Measurements from ENCODE around the gene AP3D1. TPM values are rescaled to one million over a fixed set of nuclear protein-coding genes. Genes with fewer than 3 reads are reported as not detected.

Gene AP3D1
- total and polyA plus RNA-seq, 9 of the 15 experiments (the other 6 are each of a cell fraction or from before 2014, with no cell fraction given) = 1.2 to 86.1 (median 35.9) TPM

- TF ChIP-seq E2F6 (IDR thresholded peaks at IDR 0.05; ENCODE audit: borderline replicate concordance in 1 of 2, extremely low read depth in 1 of 2, insufficient read depth in 1 of 2, insufficient read length in 1 of 2, low read depth in 1 of 2, low read length in 1 of 2, poor library complexity in 1 of 2, severe bottlenecking in 1 of 2) (peak; percentile 52 to 58), FOS (IDR thresholded peaks at IDR 0.05; ENCODE audit: extremely low read depth, insufficient read length) (peak; percentile 38), HNRNPK (IDR thresholded peaks at IDR 0.05; ENCODE audit: low read depth, low read length, poor library complexity, severe bottlenecking) (no peak), CAMTA2 (CRISPR knock-in tag; conservative IDR thresholded peaks at IDR 0.05) (peak; percentile 36; the same call in 1 of the 2 replicates), ELF4 (CRISPR knock-in tag; IDR thresholded peaks at IDR 0.05) (no peak; the same call in 1 of the 2 replicates), NKRF (IDR thresholded peaks at IDR 0.05; ENCODE audit: borderline replicate concordance) (no peak), ZNF583 (CRISPR knock-in tag; IDR thresholded peaks at IDR 0.05) (peak; percentile 86), FOXK1 (CRISPR knock-in tag; IDR thresholded peaks at IDR 0.05; ENCODE audit: borderline replicate concordance) (no peak), MXI1 (IDR thresholded peaks at IDR 0.05; ENCODE audit: low read depth, low read length) (peak; percentile 29; the same call in 1 of the 2 replicates), CBX1 (IDR thresholded peaks at IDR 0.05; ENCODE audit: low read depth) (peak; percentile 67), ILF3 (IDR thresholded peaks at IDR 0.05; ENCODE audit: borderline replicate concordance) (no peak), ZEB2 (IDR thresholded peaks at IDR 0.05) (peak; percentile 81; the same call in 1 of the 2 replicates), ZNF354B (CRISPR knock-in tag; IDR thresholded peaks at IDR 0.05) (no peak), U2AF2 (optimal IDR thresholded peaks at IDR 0.05; ENCODE audit: low read depth, low read length) (no peak), KLF1 (tag; IDR thresholded peaks at IDR 0.05) (peak; percentile 89; the same call in 1 of the 2 replicates), BACH1 (tag; IDR thresholded peaks at IDR 0.05) (peak; percentile 87), TAF15 (IDR thresholded peaks at IDR 0.05; ENCODE audit: low read depth, low read length) (no peak), MTA3 (IDR thresholded peaks at IDR 0.05; ENCODE audit: borderline replicate concordance) (peak; percentile 94; the same call in 1 of the 2 replicates), HMGXB4 (CRISPR knock-in tag; IDR thresholded peaks at IDR 0.05) (no peak), MBD2 (IDR thresholded peaks at IDR 0.05; ENCODE audit: borderline replicate concordance, low read depth) (peak; percentile 71; the same call in 1 of the 2 replicates), DMBX1 (CRISPR knock-in tag; IDR thresholded peaks at IDR 0.05; ENCODE audit: borderline replicate concordance) (peak; percentile 94), NR2C1 (IDR thresholded peaks at IDR 0.05) (no peak), NR2C1 (tag; IDR thresholded peaks at IDR 0.05) (peak; percentile 84), PTBP1 (IDR thresholded peaks at IDR 0.05; ENCODE audit: low read depth, low read length) (no peak), RAD51 (IDR thresholded peaks at IDR 0.05; ENCODE audit: borderline replicate concordance, low read depth) (no peak)
These were observed 91.8 kb downstream of the AP3D1 start (continued) for GRCh38 chr19:2059422-2060201.
